HUES64 (cell line): ENCODE measurements around the gene LRRC9.
"Not testable (repeated sequence)": the region's sequence is repeated elsewhere in the genome, so short reads cannot be mapped to it uniquely, and the experiment has no call there.

Experiments
- H3K27ac ChIP-seq: 2 replicates; pipeline ENCODE4 v1.7.0; 2013; ENCODE audit warnings: low read depth, low read length, inconsistent platforms
- H3K27me3 ChIP-seq: 2 replicates; pipeline ENCODE4 v1.6.1; 2013; ENCODE audit warnings: mild to moderate bottlenecking, low read length; ENCODE audit not compliant: insufficient read depth
- H3K36me3 ChIP-seq: 2 replicates; pipeline ENCODE4 v1.6.1; 2013; ENCODE audit warnings: mild to moderate bottlenecking, low read length; ENCODE audit not compliant: insufficient read depth
- H3K4me1 ChIP-seq: 2 replicates; pipeline ENCODE4 v1.6.1; 2013; ENCODE audit warnings: mild to moderate bottlenecking, low read length, moderate library complexity; ENCODE audit not compliant: insufficient read depth
- H3K4me3 ChIP-seq: 2 replicates; pipeline ENCODE4 v1.5.1; 2013; ENCODE audit warnings: mild to moderate bottlenecking, low read length, moderate library complexity
- H3K9ac ChIP-seq: 2 replicates; pipeline ENCODE4 v1.6.1; 2013; ENCODE audit warnings: mild to moderate bottlenecking, low read depth, low read length
- H3K9me3 ChIP-seq: 2 replicates; pipeline ENCODE4 v1.6.1; 2013; ENCODE audit warnings: low read depth, low read length; ENCODE audit not compliant: insufficient read depth
- WGBS: fragments of 150-250, 120-280 bp; methylation state at CpG from one replicate; pipeline ENCODE4 v1.1.7; 2013; ENCODE audit warnings: missing lambda C conversion rate; 5-methylcytosine and 5-hydroxymethylcytosine counted together

The LRRC9 gene

DNA sequence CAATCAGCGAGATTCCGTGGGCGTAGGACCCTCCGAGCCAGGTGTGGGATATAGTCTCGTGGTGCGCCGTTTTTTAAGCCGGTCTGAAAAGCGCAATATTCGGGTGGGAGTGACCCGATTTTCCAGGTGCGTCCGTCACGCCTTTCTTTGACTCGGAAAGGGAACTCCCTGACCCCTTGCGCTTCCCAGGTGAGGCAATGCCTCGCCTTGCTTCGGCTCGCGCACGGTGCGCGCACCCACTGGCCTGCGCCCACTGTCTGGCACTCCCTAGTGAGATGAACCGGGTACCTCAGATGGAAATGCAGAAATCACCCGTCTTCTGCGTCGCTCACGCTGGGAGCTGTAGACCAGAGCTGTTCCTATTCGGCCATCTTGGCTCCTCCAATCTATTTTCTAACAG lies 32.2 kb downstream of the LRRC9 start:
- peak overlapping the region; percentile 64 for H3K9ac ChIP-seq
- H3K4me1 ChIP-seq, H3K9me3 ChIP-seq, H3K27ac ChIP-seq, H3K36me3 ChIP-seq, H3K27me3 ChIP-seq: not testable (repeated sequence)
- WGBS, result 2% methylated on average over 16 of the region's 30 CpGs
- H3K4me3 ChIP-seq, result peak overlapping the region; percentile 50

DNA sequence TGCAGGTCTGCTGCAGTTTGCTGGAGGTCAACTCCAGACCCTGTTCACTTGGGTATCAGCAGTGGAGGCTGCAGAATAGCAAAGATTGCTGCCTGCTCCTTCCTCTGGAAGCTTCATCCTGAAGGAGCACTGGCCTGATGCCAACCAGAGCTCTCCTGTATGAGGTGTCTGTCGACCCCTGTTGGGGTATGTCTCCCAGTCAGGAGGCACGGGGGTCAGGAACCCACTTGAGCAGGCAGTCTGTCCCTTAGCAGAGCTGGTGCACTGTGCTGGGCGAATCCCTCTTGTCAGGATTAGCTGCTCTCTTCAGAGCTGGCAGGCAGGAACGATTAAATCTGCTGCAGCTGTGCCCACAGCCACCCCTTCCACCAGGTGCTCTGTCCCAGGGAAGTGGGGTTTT lies 37.9 kb downstream of the LRRC9 start:
- not testable (repeated sequence) for H3K36me3 ChIP-seq, H3K9ac ChIP-seq, H3K9me3 ChIP-seq, H3K27ac ChIP-seq, H3K27me3 ChIP-seq, H3K4me1 ChIP-seq, H3K4me3 ChIP-seq
- WGBS, result 79% methylated on average over 4 of the region's 4 CpGs

DNA sequence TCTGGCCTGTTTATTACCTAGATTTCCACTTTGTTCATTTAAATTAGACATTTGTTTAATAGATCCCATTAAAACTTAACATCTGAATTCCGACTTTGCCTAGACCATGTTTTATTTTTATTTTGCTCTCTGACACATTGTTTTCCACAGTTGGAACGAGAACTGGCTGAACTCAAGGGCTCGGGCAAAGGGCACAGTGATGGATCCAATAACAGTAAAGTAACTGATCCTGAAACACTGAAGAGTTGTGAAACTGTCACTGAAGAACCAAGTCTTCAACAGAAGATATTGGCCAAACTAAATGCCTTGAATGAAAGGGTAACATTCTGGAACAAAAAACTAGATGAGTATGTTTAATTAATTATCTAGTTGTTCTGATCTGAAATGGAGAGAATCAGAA lies 39.7 kb downstream of the LRRC9 start:
- no peak overlapping the region for H3K27ac ChIP-seq
- H3K9me3 ChIP-seq, result no peaks in the 10 kb centered on the region; the same call in 1 of the 2 replicates
- H3K9ac ChIP-seq, result no peak overlapping the region
- H3K36me3 ChIP-seq, result no peaks in the 10 kb centered on the region
- WGBS, result 93% methylated on average over 3 of the region's 3 CpGs
- no peak overlapping the region for H3K4me3 ChIP-seq
- H3K27me3 ChIP-seq, result no peaks in the 10 kb centered on the region
- H3K4me1 ChIP-seq, result no peaks in the 10 kb centered on the region

DNA sequence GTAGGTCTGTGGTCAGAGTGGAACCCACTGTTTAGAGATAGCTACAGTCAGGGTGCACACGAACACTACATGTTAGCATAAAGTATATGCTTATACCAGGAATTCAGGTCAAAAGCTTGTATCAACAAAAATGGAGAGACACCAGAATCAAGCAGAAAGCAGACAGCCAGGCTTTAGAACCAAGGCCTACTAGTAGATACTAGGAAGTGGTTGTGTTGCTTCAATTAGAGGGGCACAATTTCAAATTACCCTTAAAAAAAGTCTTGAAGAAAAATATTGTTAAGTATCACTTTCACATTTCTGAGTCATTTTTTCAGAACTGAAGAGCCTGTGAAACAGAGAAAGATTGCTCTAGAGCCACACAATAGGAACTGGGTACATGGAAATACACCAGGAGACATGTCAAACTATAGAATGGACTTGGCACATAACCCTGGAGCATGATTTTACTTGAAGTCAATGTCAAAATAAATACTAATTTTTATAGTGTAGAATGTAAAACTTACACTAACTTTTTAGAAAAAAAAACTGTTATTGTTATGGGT lies 41.6 kb downstream of the LRRC9 start:
- no peak overlapping the region for H3K27ac ChIP-seq
- 77% methylated on average over 1 of the region's 1 CpG for WGBS

DNA sequence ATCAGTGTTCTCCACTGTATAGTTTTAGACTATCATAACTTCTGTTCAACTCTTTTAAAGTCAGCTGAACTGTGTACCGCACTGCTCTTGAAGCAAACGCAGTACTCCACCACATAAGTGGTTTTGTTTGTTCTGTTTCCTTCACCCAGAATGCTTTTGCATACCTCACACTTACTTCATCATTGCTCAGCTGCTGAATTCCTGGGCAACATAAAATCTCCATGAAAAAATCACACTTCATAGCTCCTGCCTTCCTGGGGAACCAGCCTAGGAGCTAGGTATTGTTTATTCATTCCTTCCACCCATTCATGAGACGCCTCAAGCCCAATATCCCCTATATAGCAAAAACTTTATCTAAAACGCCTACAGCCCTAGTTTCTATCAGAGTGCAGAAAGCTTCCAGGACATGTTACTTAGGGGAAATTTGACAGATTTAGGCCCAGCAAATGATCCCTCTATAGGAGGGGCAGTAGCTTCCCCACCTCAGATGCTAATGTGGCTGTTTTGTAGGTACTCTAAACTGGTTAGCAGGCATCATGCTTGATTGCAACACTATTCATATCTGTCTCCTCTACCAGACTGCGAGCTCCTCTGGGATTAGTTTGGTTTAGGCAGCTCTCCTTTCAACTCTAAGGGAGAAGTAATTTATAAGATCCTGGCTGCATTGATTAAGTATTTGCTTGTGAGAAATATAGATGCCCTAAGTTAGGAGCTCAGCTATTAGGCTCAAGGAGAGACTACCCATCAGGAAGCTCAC lies 44.5 kb downstream of the LRRC9 start:
- WGBS, result 77% methylated on average over 5 of the region's 5 CpGs
- Histone ChIP-seq H3K9ac (no peak overlapping the region), H3K4me1 (no peaks in the 10 kb centered on the region), H3K27me3 (no peaks in the 10 kb centered on the region), H3K9me3 (no peaks in the 10 kb centered on the region), H3K27ac (no peak overlapping the region), H3K36me3 (no peaks in the 10 kb centered on the region), H3K4me3 (no peak overlapping the region)

More for the DNA sequence above, 41.6 kb downstream of the LRRC9 start:
- Histone ChIP-seq H3K4me1 (no peaks in the 10 kb centered on the region), H3K9ac (no peak overlapping the region), H3K27me3 (no peaks in the 10 kb centered on the region), H3K36me3 (no peaks in the 10 kb centered on the region), H3K9me3 (no peaks in the 10 kb centered on the region; the same call in 1 of the 2 replicates), H3K4me3 (no peak overlapping the region)

DNA sequence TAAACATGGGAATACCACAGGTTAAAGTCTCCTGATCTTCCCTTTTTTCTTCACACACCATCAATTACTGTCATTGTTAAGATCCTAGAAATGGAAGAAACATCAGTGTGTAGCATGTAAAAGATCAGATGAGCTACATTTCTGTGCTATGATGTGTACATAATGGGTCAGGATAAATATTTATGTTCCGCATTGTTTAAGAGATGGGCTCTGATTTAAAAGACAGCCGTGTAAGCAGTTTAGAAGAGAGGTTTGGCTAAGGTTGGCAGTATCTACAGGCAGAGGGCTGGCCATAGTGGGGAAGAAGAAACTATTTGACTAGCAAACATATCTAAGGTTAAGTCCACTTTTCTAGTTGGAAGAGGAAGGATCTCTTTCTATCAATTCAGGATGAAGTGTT lies 49.4 kb downstream of the LRRC9 start:
- WGBS, result 91% methylated on average over 2 of the region's 2 CpGs
- Histone ChIP-seq H3K27me3 (no peaks in the 10 kb centered on the region), H3K27ac (no peak overlapping the region), H3K36me3 (no peaks in the 10 kb centered on the region), H3K4me1 (no peaks in the 10 kb centered on the region), H3K9me3 (no peaks in the 10 kb centered on the region), H3K4me3 (no peak overlapping the region), H3K9ac (no peak overlapping the region)

DNA sequence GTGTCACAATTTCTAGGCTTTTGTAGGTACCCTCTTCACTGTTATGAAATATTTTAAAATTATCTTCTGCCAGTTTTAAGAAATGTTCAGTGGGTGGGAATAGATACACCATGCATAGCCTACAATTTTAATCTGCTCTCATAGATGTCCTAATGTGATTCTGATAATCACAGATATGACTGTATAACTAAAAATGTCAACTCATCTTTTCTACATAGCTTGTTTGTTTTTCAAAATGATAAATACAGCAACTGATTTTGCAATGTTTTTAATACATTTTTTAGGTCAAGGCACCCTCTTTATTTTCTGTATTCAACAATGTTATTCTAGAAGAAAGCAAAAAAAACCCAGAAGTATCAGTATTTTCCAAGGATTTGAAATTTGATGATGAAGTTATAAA lies 61.6 kb downstream of the LRRC9 start:
- no peak overlapping the region for H3K4me3 ChIP-seq
- H3K27me3 ChIP-seq, result no peaks in the 10 kb centered on the region
- H3K4me1 ChIP-seq, result no peaks in the 10 kb centered on the region
- H3K9ac ChIP-seq, result no peak overlapping the region
- H3K27ac ChIP-seq, result no peak overlapping the region
- H3K36me3 ChIP-seq, result no peaks in the 10 kb centered on the region
- no peaks in the 10 kb centered on the region for H3K9me3 ChIP-seq

DNA sequence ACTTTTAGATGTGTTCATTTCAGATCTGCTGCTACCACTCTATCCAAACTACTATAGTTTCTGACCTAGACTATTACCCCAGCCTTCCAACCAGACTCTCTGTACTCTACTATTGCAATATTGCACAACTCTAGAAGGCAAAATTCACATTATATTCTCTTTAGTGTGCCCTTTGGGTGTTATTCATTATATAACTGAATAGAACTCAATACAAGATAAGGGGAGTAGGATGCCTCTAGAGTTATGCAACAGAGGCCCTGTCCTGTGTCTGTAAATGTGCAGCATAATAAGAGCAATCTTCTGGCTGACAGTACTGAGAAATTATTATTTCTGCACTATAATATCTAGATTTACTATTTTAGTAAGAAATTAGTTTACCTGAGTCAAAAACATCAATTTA lies 63.1 kb downstream of the LRRC9 start:
- H3K9ac ChIP-seq, result no peak overlapping the region
- H3K4me3 ChIP-seq, result no peak overlapping the region
- no peaks in the 10 kb centered on the region for H3K4me1 ChIP-seq
- H3K27me3 ChIP-seq, result no peaks in the 10 kb centered on the region
- H3K36me3 ChIP-seq, result no peaks in the 10 kb centered on the region
- no peak overlapping the region for H3K27ac ChIP-seq
- no peaks in the 10 kb centered on the region for H3K9me3 ChIP-seq

DNA sequence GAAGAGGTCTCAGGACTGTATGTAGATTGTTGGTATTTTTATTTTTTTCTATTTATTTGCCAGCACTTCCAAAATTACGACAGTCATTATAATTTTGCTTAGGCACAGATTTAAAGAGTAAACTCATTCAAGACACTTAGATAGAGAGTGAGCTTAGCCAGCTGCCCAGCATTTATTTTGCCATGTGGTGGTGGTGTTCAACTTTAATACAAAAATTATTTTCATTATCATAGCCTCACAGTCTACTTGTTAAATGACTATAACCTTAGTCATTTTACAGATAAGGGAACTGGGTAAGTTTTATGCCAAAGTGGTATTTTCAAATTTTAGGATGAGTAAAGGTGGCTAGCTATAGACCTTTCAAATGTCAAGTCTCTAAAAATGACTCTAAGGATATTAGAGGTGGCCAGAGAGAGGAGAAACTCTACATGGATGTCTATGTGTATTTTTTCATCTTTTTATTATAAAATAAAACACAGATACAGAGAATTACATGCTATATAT lies 66.7 kb downstream of the LRRC9 start:
- H3K9me3 ChIP-seq, result peaks cover 18% of the 10 kb centered on the region
- whole genome bisulfite sequencing, result no CpG with 5 or more reads among the region's 1 CpG
- no peak overlapping the region for H3K4me3 ChIP-seq
- no peaks in the 10 kb centered on the region for H3K4me1 ChIP-seq
- no peaks in the 10 kb centered on the region for H3K36me3 ChIP-seq
- no peak overlapping the region for H3K27ac ChIP-seq
- no peaks in the 10 kb centered on the region for H3K27me3 ChIP-seq
- no peak overlapping the region for H3K9ac ChIP-seq

DNA sequence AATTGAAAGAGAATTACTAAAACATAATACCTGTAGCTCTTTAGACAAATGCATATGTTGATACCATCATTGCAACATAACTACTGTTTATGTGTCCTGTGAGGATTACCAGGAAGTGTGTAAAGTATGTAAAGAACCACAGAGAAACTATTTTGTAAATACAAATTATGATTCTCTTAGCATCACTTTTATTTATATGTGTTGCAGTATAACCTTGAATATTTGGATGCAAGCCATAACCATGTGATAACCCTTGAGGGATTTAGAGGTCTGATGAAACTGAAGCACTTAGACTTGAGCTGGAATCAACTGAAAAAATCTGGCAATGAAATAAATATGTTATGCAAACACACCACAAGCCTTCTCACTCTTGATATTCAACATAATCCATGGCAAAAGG lies 77.5 kb downstream of the LRRC9 start:
- H3K27ac ChIP-seq, result no peak overlapping the region
- no peaks in the 10 kb centered on the region for H3K36me3 ChIP-seq
- H3K4me3 ChIP-seq, result no peak overlapping the region
- H3K9ac ChIP-seq, result no peak overlapping the region
- H3K27me3 ChIP-seq, result no peaks in the 10 kb centered on the region
- H3K4me1 ChIP-seq, result no peaks in the 10 kb centered on the region
- H3K9me3 ChIP-seq, result no peaks in the 10 kb centered on the region

DNA sequence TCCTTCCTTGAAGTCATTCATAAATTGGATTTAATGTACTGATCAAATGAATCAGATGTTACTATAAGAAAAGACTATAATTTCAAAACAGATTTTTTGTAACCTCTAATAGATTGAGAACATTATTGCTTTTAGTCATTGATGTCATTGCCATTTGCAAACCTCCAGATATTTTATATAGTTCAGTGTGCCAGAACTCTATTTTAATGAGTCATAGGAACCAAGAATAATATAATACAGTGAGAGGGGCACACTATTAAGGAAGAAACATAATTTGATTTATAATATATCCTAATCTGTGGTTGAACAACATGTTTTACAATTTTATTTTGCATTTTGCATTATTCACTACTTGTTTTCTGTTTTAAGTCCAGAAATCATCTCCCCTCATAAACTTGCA lies 78.0 kb downstream of the LRRC9 start:
- no peak overlapping the region for H3K4me3 ChIP-seq
- no peaks in the 10 kb centered on the region for H3K36me3 ChIP-seq
- no peaks in the 10 kb centered on the region for H3K4me1 ChIP-seq
- H3K9me3 ChIP-seq, result no peaks in the 10 kb centered on the region
- no peak overlapping the region for H3K27ac ChIP-seq
- H3K9ac ChIP-seq, result no peak overlapping the region
- no peaks in the 10 kb centered on the region for H3K27me3 ChIP-seq

DNA sequence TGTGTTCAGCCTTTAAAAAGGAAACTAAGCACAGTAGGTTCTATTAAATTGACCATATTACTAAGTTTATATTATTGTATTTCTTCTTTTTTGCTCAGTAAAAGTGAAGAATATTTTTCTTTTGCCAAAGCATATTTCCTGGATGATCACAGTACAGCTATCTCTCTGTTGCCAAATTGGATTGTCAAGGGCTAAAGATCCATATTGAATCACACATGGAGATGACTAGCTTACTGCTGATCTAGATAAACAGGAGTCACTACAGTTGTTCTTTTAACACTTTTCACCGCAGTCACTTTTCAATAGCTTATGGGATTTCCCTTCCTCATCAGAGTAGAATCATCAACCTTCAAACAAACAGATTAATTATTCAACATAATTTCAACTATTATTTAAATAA lies 78.6 kb downstream of the LRRC9 start:
- 92% methylated on average over 1 of the region's 1 CpG for WGBS
- H3K36me3 ChIP-seq, result no peaks in the 10 kb centered on the region
- no peaks in the 10 kb centered on the region for H3K4me1 ChIP-seq
- no peaks in the 10 kb centered on the region for H3K9me3 ChIP-seq
- no peaks in the 10 kb centered on the region for H3K27me3 ChIP-seq
- H3K27ac ChIP-seq, result no peak overlapping the region
- H3K9ac ChIP-seq, result no peak overlapping the region
- no peak overlapping the region for H3K4me3 ChIP-seq
